DOHH2 (cell line): Measurements from ENCODE around the gene ADORA1.

Source experiments
- H3F3A ChIP-seq: fragments of 200-600 bp; sonication (generic), shearing (Covaris generic); 2 replicates; pipeline ENCODE4 v1.6.0; 2016; ENCODE audit warnings: antibody characterized with exemption, mild to moderate bottlenecking; ENCODE audit not compliant: control insufficient read depth, insufficient read depth
- H3K27ac ChIP-seq: fragments of 200-600 bp; sonication (generic); 2 replicates; pipeline ENCODE4 v1.5.1; 2014; ENCODE audit warnings: low read depth, mild to moderate bottlenecking, low read length, moderate library complexity
- H3K27me3 ChIP-seq: fragments of 200-600 bp; sonication (generic); 2 replicates; pipeline ENCODE4 v1.6.1; 2014; ENCODE audit warnings: mild to moderate bottlenecking, low read length, mixed read lengths; ENCODE audit not compliant: control insufficient read depth
- H3K36me3 ChIP-seq: fragments of 200-600 bp; sonication (generic); 2 replicates; pipeline ENCODE4 v1.6.1; 2014; ENCODE audit warnings: mild to moderate bottlenecking, low read length, moderate library complexity, mixed read lengths; ENCODE audit not compliant: control insufficient read depth
- H3K4me1 ChIP-seq: fragments of 200-600 bp; sonication (generic); 2 replicates; pipeline ENCODE4 v1.6.1; 2014; ENCODE audit warnings: mild to moderate bottlenecking, low read length, mixed read lengths; ENCODE audit not compliant: control insufficient read depth
- H3K4me2 ChIP-seq: fragments of 200-600 bp; sonication (generic); 2 replicates; pipeline ENCODE4 v1.6.0; 2014; ENCODE audit warnings: mild to moderate bottlenecking, low read length, moderate library complexity
- H3K4me3 ChIP-seq: fragments of 200-600 bp; sonication (generic); 2 replicates; pipeline ENCODE4 v1.5.1; 2014; ENCODE audit warnings: mild to moderate bottlenecking, low read length, mixed read lengths
- H3K79me2 ChIP-seq: fragments of 200-600 bp; sonication (generic); 2 replicates; pipeline ENCODE4 v1.6.1; 2014; ENCODE audit warnings: mild to moderate bottlenecking, low read length, mixed read lengths; ENCODE audit not compliant: control insufficient read depth
- H3K9me2 ChIP-seq: fragments of 200-600 bp; sonication (generic); replicated peaks from 2 replicates; pipeline ENCODE4 v1.6.1; 2014; ENCODE audit warnings: mild to moderate bottlenecking, low read length, mixed read lengths; ENCODE audit not compliant: control insufficient read depth
- H3K9me3 ChIP-seq: fragments of 200-600 bp; sonication (generic); 2 replicates; pipeline ENCODE4 v1.6.1; 2014; ENCODE audit warnings: antibody characterized with exemption, low read length, mixed read lengths; ENCODE audit not compliant: control insufficient read depth, insufficient read depth
- H4K20me1 ChIP-seq: fragments of 200-600 bp; sonication (generic); 2 replicates; pipeline ENCODE4 v1.6.0; 2014; ENCODE audit warnings: low read depth, mild to moderate bottlenecking, antibody characterized with exemption, low read length, moderate library complexity; ENCODE audit not compliant: control insufficient read depth, insufficient read depth
- EZH2phosphoT487 ChIP-seq: fragments of 200-600 bp; sonication (generic); IDR thresholded peaks from 2 replicates; pipeline ENCODE4 v1.6.1; 2017; ENCODE audit warnings: borderline replicate concordance, mild to moderate bottlenecking, antibody characterized with exemption, low read length, moderate library complexity, mixed read lengths
- TF ChIP-seq, protein P1 (sequence below): fragments of 200-600 bp; sonication (generic); IDR thresholded peaks from one replicate; pipeline ENCODE4 v1.5.1; 2014; ENCODE audit warnings: antibody characterized with exemption, mild to moderate bottlenecking, low read depth, low read length; ENCODE audit not compliant: poor library complexity, severe bottlenecking

ADORA1 gene

GRCh38 chr1:203126151-203126865, 1.2 kb upstream of the ADORA1 start:
- Histone ChIP-seq H3K4me3 (no peak overlapping the region), H4K20me1 (no peaks in the 10 kb centered on the region), H3K4me2 (no peak overlapping the region), H3F3A (no peaks in the 10 kb centered on the region), H3K27ac (no peak overlapping the region), H3K9me2 (no peaks in the 10 kb centered on the region), H3K9me3 (no peaks in the 10 kb centered on the region), H3K27me3 (peaks cover 8% of the 10 kb centered on the region), H3K79me2 (no peaks in the 10 kb centered on the region), H3K36me3 (no peaks in the 10 kb centered on the region), H3K4me1 (no peaks in the 10 kb centered on the region)
- TF ChIP-seq, protein P1, sequence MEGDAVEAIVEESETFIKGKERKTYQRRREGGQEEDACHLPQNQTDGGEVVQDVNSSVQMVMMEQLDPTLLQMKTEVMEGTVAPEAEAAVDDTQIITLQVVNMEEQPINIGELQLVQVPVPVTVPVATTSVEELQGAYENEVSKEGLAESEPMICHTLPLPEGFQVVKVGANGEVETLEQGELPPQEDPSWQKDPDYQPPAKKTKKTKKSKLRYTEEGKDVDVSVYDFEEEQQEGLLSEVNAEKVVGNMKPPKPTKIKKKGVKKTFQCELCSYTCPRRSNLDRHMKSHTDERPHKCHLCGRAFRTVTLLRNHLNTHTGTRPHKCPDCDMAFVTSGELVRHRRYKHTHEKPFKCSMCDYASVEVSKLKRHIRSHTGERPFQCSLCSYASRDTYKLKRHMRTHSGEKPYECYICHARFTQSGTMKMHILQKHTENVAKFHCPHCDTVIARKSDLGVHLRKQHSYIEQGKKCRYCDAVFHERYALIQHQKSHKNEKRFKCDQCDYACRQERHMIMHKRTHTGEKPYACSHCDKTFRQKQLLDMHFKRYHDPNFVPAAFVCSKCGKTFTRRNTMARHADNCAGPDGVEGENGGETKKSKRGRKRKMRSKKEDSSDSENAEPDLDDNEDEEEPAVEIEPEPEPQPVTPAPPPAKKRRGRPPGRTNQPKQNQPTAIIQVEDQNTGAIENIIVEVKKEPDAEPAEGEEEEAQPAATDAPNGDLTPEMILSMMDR: peak; percentile 46
- TF ChIP-seq EZH2phosphoT487: no peak

DNA sequence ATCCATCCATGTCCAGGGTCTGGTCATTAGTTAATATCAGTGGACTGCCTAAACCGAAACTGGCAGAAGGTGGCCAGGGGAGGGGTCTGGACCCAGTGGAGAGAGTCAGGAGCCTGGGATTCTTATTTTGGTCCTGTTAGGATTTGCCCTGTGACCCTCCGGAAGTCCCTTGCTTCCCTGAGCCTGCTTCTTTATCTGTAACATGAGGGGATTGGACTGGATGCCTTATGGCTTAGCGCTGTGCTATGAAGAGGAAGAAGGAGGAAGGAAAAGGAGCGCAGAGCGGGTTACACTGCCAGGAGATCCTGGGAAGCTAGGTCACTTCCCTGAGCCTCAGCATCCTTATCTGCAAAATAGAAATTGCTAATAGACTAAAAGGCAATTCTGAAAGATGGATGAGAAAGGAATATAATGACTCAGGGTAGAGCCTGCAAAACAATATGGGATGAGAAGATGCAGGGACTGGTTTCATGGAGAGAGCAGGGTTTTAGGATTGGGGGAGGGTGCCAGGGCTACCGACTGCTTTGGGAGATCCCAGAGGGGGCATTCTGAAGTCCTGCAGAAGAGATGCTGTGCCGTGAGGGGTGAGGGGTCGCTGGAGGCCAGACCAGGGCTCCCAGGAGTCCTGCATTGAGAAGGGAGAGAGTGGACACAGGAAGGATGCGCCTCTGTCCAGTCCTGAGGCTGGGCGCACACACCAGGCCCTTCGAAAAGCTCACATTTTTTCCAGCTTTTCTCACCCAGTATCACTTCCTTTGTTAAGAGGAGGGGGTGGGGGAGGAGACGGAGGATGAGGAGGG, 460 bp upstream of the ADORA1 start:
- no peaks in the 10 kb centered on the region for H3K4me1 ChIP-seq
- no peak overlapping the region for H3K4me3 ChIP-seq
- H3K36me3 ChIP-seq: no peaks in the 10 kb centered on the region
- no peak overlapping the region for H3K4me2 ChIP-seq
- no peaks in the 10 kb centered on the region for H3K79me2 ChIP-seq
- no peaks in the 10 kb centered on the region for H4K20me1 ChIP-seq
- no peaks in the 10 kb centered on the region for H3K9me3 ChIP-seq
- no peaks in the 10 kb centered on the region for H3K9me2 ChIP-seq
- H3K27ac ChIP-seq: no peak overlapping the region
- no peaks in the 10 kb centered on the region for H3F3A ChIP-seq
- TF ChIP-seq, protein P1: no peak
- no peak for TF ChIP-seq EZH2phosphoT487
- peaks cover 11% of the 10 kb centered on the region for H3K27me3 ChIP-seq

DNA sequence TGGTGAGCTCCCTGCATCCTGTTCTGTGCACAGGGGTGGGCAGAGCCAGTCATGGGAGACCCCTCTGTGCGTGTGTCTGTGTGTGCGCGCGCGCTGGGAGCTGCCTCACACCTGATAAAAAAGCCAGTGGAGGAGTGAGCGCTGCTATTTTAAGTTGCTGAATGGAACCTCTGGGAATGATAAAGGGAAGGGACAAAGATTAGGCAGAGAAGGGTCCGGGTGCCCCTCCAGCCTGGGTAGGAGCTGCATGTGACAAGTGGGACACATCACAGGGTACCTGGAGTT, 847 bp downstream of the ADORA1 start:
- no peak for TF ChIP-seq EZH2phosphoT487
- TF ChIP-seq, protein P1: no peak
- no peaks in the 10 kb centered on the region for H3K9me3 ChIP-seq
- no peak overlapping the region for H3K27ac ChIP-seq
- H4K20me1 ChIP-seq: no peaks in the 10 kb centered on the region
- no peak overlapping the region for H3K4me2 ChIP-seq
- H3F3A ChIP-seq: no peaks in the 10 kb centered on the region
- H3K4me1 ChIP-seq: no peaks in the 10 kb centered on the region
- no peak overlapping the region for H3K4me3 ChIP-seq
- H3K36me3 ChIP-seq: no peaks in the 10 kb centered on the region
- no peaks in the 10 kb centered on the region for H3K79me2 ChIP-seq
- H3K9me2 ChIP-seq: no peaks in the 10 kb centered on the region
- H3K27me3 ChIP-seq: peaks cover 11% of the 10 kb centered on the region
